GM12874 (cell line): ENCODE results near the gene HUNK.

ENCODE experiments used
- TF ChIP-seq, protein P1 (sequence below): IDR thresholded peaks from 2 replicates; pipeline ENCODE4 v1.5.1; 2011; ENCODE audit warnings: low read depth, mild to moderate bottlenecking, control low read depth, low read length, moderate library complexity; ENCODE audit not compliant: insufficient read depth

Gene HUNK

DNA sequence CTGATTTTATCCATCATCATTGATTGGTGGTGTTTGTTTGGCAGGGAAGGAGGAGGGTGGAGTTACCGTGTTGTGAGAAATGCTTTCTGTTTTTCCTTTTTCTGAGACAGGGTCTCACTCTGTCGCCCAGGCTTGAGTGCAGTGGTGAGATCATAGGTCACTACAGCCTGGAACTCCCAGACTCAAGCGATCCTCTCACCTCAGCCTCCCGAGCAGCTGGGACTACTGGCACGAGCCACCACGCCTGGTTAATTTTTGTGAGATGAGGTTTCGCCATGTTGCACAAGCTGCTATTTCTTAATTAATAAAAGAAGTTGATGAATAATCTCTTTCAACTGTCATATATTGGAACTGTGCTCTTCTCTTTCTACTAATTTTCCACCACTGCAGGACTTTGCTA lies 44.3 kb downstream of the HUNK start:
- TF ChIP-seq, protein P1, sequence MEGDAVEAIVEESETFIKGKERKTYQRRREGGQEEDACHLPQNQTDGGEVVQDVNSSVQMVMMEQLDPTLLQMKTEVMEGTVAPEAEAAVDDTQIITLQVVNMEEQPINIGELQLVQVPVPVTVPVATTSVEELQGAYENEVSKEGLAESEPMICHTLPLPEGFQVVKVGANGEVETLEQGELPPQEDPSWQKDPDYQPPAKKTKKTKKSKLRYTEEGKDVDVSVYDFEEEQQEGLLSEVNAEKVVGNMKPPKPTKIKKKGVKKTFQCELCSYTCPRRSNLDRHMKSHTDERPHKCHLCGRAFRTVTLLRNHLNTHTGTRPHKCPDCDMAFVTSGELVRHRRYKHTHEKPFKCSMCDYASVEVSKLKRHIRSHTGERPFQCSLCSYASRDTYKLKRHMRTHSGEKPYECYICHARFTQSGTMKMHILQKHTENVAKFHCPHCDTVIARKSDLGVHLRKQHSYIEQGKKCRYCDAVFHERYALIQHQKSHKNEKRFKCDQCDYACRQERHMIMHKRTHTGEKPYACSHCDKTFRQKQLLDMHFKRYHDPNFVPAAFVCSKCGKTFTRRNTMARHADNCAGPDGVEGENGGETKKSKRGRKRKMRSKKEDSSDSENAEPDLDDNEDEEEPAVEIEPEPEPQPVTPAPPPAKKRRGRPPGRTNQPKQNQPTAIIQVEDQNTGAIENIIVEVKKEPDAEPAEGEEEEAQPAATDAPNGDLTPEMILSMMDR = no peak

DNA sequence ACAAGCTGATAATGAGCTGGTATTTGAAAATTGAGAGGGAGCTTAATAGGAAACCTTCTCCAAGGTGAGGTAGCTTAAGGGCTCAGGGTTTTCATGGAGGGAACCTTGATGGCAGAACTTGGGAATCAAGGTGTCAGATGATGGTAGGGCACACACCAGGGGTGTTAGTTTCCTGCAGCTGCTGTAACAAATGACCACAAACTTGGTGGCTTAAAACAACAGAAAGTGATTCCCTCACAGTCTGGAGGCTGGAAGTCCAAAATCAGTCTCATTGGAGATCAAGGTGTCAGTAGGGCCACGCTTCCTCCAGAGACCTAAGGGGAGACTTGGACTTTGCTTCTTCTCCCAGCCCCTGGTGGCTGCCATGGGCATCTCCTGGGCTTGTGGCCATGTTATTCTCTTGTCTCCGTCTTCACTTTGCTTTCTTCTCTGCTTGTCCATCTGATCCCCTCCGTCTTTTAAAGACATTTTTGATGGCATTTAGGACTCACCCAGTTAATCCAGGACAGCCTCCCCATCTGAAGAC lies 45.5 kb downstream of the HUNK start:
- TF ChIP-seq, protein P1 = no peak

DNA sequence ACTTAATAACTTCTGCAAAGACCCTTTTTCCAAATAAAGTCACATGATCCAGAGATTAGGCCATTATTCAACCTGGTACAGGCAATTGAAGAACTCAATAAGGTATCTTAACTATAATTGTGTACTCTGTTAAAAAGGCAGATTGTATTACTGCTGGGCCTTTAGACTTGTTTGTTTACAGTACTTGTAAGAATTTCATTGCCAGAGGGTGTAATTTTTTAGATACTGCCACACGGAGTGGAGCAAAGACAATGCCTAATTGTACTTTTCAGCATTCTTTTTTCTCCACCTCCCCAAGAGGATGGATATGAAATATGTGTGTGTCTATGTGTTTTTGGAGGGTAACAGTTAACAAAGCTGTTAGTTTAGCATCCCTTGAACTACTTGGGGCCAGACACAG lies 47.5 kb downstream of the HUNK start:
- TF ChIP-seq, protein P1 = no peak

DNA sequence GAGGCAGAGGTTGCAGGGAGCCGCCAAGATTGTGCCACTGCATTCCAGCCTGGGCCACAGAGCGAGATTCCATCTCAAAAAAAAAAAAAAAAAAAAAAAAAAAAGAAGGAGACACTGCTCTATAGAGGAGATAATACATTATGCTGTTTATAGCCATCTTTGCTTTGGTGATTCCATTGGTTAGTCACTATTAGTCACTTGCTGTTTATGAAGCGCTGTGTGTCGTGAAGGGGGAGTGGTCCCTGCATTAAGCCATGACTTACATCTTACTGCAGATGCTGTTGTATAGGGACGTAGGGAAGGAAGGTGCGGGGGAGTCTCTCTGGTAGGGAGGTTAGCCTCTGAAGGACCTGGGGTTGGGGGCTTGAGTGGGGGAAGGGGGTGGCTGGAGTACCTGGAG lies 48.3 kb downstream of the HUNK start:
- TF ChIP-seq, protein P1 = no peak

DNA sequence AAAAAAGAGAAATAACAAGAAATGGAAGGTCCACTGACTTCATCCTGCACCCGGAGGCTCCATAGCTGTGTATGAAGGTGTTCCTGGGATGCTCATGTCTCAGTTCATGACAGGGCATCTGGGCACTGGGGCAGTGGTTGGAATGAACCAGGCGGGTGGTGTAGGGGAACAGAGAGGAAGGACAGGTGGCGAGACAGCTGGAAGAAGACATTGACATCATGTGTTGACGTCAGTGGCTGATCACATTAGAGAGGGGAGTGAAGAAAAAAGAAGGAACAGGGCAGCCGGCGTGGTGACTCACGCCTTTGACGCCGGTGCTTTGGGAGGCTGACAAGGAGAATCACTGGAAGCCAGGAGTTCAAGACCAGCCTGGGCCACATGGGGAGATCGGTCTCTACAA lies 50.1 kb downstream of the HUNK start:
- TF ChIP-seq, protein P1 = no peak

DNA sequence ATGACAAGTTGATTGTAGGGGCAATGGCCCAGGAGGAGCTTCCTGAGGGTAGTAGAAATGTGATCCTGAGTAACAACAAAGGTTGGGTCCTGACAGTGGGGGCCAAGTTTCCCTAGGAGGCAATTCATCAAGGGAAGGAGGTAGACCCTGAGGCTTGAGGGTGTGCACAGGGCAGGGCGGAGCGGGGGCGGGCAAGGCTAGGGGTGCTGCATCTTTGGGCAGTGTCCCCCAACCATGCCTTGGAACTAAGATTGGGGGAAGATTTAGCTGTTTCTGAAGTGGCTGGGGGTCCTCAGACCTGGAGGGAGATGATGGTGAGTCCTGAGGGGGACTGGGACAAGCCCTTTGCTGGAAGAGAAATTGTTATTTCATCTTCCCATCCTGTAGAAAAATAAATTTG lies 50.9 kb downstream of the HUNK start:
- TF ChIP-seq, protein P1 = no peak

DNA sequence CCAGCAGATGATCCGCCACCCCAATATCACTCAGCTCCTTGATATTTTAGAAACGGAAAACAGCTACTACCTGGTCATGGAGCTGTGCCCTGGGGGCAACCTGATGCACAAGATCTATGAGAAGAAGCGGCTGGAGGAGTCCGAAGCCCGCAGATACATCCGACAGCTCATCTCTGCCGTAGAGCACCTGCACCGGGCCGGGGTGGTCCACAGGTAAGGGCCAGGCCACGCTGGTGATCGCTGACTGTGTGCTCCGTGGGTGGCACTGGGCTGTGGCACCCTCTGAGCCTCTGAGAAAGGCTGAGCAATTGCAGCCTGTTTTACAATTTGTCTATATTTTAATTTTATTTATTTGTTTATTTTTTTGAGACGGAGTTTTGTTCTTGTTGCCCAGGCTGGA lies 51.7 kb downstream of the HUNK start:
- TF ChIP-seq, protein P1 = no peak
